Lower leg skin (tissue), 4 donors: ENCODE results near the gene ATG16L2. TPM values are rescaled to one million over a fixed set of nuclear protein-coding genes. Genes with fewer than 3 reads are reported as not detected.

Experiments used
- DNase-seq, 2 donors: peaks; one replicate each; pipeline ENCODE4 v3.0.0-alpha.2; 2019; ENCODE audit warnings: low spot score in 2 of 2
- H3K4me3 ChIP-seq: fragments of 200-600 bp; sonication (generic); 2 replicates; pipeline ENCODE4 v1.5.1; 2017; ENCODE audit warnings: mild to moderate bottlenecking, low read depth; ENCODE audit not compliant: poor library complexity, severe bottlenecking
- POLR2A ChIP-seq, 2 donors: fragments of 450-650 bp; IDR thresholded peaks; one replicate each; pipeline ENCODE4 v1.6.1; 2016 to 2017; ENCODE audit warnings: antibody characterized with exemption in 2 of 2, mild to moderate bottlenecking in 1 of 2, moderate library complexity in 1 of 2
- WGBS, 2 donors: methylation state at CpG; one replicate each; pipeline ENCODE4 v1.1.5; 2018; 5-methylcytosine and 5-hydroxymethylcytosine counted together
- intact Hi-C: fragments of 100-400 bp; cut with DNase I; formaldehyde crosslinking; loops from one replicate; pipeline ENCODE4 v1.15.0; 2023; ENCODE audit warnings: low total_unique reads
- total RNA-seq, 4 donors: library from RNA; depleted of rRNA; stranded (reverse); fragments of >200 nt; gene quantifications; one replicate each; pipeline ENCODE4 v1.1.0, GENCODE V29; 2016
- TF ChIP-seq, protein P1 (sequence below), 3 donors: fragments of 450-650 bp; IDR thresholded peaks; one replicate each; pipeline ENCODE4 v1.5.1; 2016; ENCODE audit warnings: antibody characterized with exemption in 3 of 3, mild to moderate bottlenecking in 3 of 3, moderate library complexity in 2 of 3

ATG16L2 gene
- total RNA-seq, 4 donors from 2014 or later = 82.6 to 157 (median 92.9) TPM

DNA sequence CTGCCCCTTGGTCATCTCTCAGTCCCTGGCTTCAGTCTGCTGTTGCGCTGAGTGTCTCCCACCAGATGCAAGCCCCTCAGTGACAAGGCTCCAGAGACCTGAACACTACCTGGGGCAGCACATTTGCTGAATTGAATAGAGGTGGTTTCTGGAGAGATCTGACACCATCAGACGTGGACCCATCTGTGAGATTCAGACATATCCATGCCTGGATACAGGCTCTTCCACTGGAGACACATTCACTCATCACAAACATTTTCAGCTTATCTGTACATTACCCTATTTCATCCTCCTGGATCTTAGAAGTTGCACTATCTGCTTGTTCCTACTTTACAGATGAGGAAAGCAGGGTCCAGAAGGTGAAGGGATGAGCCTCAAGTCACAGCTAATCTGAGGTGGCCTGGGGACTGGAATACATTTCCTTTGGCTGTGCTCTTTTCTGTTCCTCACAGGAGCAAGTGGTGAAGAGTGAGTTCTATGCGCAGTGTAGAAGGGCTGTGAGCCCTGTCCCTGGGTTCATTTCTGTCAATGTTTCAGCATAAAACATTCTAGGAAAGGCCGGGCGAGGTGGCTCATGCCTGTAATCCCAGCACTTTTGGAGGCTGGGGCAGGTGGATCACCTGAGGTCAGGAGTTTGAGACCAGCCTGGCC is 19.0 kb downstream of the ATG16L2 start:
- intact Hi-C loops = loop anchor here (5.0 kb wide), 1 partner anchor 344 kb away; no protein-coding TSS in a partner anchor

DNA sequence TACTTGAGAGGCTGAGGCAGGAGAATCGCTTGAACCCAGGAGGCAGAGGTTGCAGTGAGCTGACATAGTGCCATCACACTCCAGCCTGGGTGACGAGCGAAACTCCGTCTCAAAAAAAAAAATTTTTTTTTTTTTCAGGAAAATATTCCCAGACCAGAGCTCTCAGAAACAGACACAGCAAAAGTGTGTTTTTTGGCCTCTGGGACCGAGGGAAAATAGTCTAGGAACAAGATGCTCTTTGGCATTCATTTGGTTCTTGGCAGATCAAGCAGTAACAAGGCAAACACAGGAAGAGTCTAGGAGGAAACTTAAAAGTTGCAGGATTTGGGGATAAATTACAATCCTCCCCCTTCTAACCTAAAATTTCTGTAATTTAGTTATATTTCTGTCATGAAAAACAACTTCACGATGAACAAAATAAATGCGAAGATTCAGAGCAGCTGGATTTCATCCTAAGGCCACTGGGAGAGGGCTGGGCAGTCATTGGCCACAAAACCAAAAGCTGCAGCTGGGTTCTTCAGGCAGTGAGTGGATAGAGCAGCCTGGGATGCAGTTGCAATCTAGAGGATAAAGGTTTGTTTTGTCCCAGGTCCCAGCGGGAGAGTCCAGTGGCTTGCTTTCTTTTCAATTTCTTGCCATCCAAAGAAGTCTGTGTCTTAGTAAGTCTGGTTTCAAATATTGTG is 19.7 kb downstream of the ATG16L2 start:
- TF ChIP-seq, protein P1, sequence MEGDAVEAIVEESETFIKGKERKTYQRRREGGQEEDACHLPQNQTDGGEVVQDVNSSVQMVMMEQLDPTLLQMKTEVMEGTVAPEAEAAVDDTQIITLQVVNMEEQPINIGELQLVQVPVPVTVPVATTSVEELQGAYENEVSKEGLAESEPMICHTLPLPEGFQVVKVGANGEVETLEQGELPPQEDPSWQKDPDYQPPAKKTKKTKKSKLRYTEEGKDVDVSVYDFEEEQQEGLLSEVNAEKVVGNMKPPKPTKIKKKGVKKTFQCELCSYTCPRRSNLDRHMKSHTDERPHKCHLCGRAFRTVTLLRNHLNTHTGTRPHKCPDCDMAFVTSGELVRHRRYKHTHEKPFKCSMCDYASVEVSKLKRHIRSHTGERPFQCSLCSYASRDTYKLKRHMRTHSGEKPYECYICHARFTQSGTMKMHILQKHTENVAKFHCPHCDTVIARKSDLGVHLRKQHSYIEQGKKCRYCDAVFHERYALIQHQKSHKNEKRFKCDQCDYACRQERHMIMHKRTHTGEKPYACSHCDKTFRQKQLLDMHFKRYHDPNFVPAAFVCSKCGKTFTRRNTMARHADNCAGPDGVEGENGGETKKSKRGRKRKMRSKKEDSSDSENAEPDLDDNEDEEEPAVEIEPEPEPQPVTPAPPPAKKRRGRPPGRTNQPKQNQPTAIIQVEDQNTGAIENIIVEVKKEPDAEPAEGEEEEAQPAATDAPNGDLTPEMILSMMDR (IDR thresholded peaks at IDR 0.05) = no peak
- no peak for TF ChIP-seq POLR2A (IDR thresholded peaks at IDR 0.05)
- intact Hi-C loops = loop anchor here (5.0 kb wide), 1 partner anchor 343 kb away; no protein-coding TSS in a partner anchor
- no peak overlapping the region for H3K4me3 ChIP-seq
- 54 to 59% methylated on average over 8 of the region's 8 CpGs for WGBS, 2 donors
- DNase-seq = peak in 1 of 2 donors; percentile 28

More for the DNA sequence above, 19.0 kb downstream of the ATG16L2 start:
- 94 to 96% methylated on average over 5 of the region's 5 CpGs for WGBS, 2 donors
- H3K4me3 ChIP-seq = no peak overlapping the region
- no peak for DNase-seq
- TF ChIP-seq, protein P1 (IDR thresholded peaks at IDR 0.05) = no peak
- no peak for TF ChIP-seq POLR2A (IDR thresholded peaks at IDR 0.05)

DNA sequence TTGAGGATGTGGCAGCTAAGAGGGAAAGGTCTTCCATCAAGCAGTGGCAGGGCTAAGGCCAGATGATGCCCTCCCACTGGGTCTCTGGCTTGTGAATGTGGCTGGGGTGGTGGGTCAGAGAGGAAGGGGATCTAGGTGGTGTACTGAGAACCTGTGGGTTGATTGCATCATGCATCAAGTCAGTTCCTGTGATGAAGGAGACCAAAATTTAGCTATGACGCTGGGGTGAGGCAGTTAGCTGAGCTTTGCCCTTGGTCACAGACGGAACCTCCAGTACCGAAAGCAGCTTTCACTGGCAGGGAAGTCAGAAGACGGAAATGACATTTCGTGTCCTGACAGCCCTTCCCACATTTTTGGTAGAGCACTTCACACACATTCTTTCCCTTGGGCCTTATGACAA is 20.7 kb downstream of the ATG16L2 start:
- WGBS, 2 donors = 70 to 75% methylated on average over 5 of the region's 5 CpGs

DNA sequence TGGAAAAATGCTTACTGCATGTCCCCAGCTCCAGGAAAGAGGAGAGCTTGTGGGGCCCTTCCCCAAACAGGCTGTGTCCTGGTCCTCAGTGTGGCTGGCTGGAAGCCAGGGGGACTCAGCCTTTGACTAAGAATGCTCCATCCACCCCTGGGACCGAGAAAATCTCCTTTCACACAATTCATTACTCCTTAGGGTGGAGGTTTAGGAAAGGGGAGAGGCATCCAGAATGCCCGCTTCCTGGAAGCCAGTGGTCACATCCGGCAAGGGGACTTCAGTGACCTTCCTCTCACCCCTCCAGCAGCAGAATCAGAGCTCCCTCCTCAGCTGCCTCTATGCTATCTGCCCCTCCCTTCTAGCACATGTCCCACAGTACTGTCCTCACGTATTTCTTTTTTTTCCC is 21.9 kb downstream of the ATG16L2 start:
- H3K4me3 ChIP-seq = no peak overlapping the region
- peak in 1 of 2 donors; percentile 84 for DNase-seq
- TF ChIP-seq, protein P1 (IDR thresholded peaks at IDR 0.05) = no peak
- TF ChIP-seq POLR2A (IDR thresholded peaks at IDR 0.05) = no peak
- intact Hi-C loops = loop anchor here (5.0 kb wide), 1 partner anchor 106 kb away; no protein-coding TSS in a partner anchor
- WGBS, 2 donors = 59 to 63% methylated on average over 4 of the region's 4 CpGs

More for the DNA sequence above, 20.7 kb downstream of the ATG16L2 start:
- TF ChIP-seq, protein P1 (IDR thresholded peaks at IDR 0.05) = no peak
- no peak for TF ChIP-seq POLR2A (IDR thresholded peaks at IDR 0.05)
- peak in 1 of 2 donors; percentile 83 for DNase-seq
- H3K4me3 ChIP-seq = no peak overlapping the region
- intact Hi-C loops = loop anchor here (5.0 kb wide), 2 partner anchors 107 to 342 kb away; no protein-coding TSS in a partner anchor

DNA sequence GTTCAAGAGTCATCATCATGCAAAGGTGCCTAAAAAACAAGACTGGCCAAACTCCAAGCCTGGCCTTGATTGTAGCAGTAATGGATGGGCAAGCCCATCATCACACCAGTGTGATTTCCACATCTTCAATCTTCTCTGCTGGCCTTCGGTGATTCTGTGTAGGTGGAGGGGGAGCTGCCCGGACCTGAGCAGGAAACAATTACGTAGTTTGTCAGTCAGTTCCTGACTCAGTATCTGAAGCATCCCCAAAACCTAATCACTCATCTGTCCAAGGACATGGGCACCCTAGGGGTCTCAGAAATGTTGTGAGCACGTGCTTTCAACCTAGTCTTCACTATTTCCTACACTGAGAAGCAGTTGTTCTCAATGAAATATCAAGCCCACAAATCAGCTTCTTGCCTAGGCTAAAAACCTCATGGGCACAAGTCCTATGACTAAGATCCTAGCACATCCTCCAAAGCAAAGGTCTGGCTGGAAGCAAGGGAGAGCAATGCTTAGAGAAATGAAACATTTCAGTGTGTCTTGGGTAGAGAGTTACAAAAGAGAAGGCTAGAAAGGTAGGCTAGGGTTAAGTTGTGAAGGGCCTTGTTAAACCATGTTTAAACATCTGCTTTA is 24.6 kb downstream of the ATG16L2 start:
- WGBS, 2 donors = 64 to 65% methylated on average over 4 of the region's 4 CpGs
- intact Hi-C loops = loop anchor here (5.0 kb wide), 1 partner anchor 104 kb away; no protein-coding TSS in a partner anchor
- no peak for TF ChIP-seq POLR2A (IDR thresholded peaks at IDR 0.05)
- TF ChIP-seq, protein P1 (IDR thresholded peaks at IDR 0.05) = no peak
- DNase-seq = no peak
- no peak overlapping the region for H3K4me3 ChIP-seq
